ENCODE measurements around the gene RERE.

Gene RERE

GRCh38 chr1:8349473-8349865, 468.0 kb downstream of the RERE start:
- no peak for DNase-seq (ENCODE audit: low read depth in 2 of 2)

- DNase-seq (ENCODE audit: low read depth in 2 of 2): no peak
These were observed 468.5 kb downstream of the RERE start for GRCh38 chr1:8348777-8349472.

- no peak for DNase-seq (ENCODE audit: low read depth in 2 of 2)
These were observed 469.2 kb downstream of the RERE start for GRCh38 chr1:8348047-8348776.

GRCh38 chr1:8347635-8348034, 469.8 kb downstream of the RERE start:
- DNase-seq (ENCODE audit: low read depth in 2 of 2): no peak

- no peak for DNase-seq (ENCODE audit: low read depth in 2 of 2)
These were observed 471.6 kb downstream of the RERE start for GRCh38 chr1:8345621-8346415.

GRCh38 chr1:8344893-8345507, 472.4 kb downstream of the RERE start:
- no peak for DNase-seq (ENCODE audit: low read depth in 2 of 2)

- peak; percentile 73 to 77 for DNase-seq (ENCODE audit: low read depth in 2 of 2)
These were observed 473.9 kb downstream of the RERE start for GRCh38 chr1:8343464-8344001.

- DNase-seq (ENCODE audit: low read depth in 2 of 2): no peak
These were observed 474.4 kb downstream of the RERE start for GRCh38 chr1:8343044-8343443.

GRCh38 chr1:8342325-8342724, 475.1 kb downstream of the RERE start:
- DNase-seq (ENCODE audit: low read depth in 2 of 2): peak in 1 of 2 experiments; percentile 12

- no peak for DNase-seq (ENCODE audit: low read depth in 2 of 2)
These were observed 477.0 kb downstream of the RERE start for GRCh38 chr1:8340448-8340847.

GRCh38 chr1:8339203-8339600, 478.2 kb downstream of the RERE start:
- DNase-seq (ENCODE audit: low read depth in 2 of 2): no peak

GRCh38 chr1:8338526-8339202, 478.8 kb downstream of the RERE start:
- DNase-seq (ENCODE audit: low read depth in 2 of 2): no peak

GRCh38 chr1:8337776-8338525, 479.5 kb downstream of the RERE start:
- DNase-seq (ENCODE audit: low read depth in 2 of 2): no peak

- DNase-seq (ENCODE audit: low read depth in 2 of 2): no peak
These were observed 482.2 kb downstream of the RERE start for GRCh38 chr1:8335246-8335645.

GRCh38 chr1:8334106-8334851, 483.2 kb downstream of the RERE start:
- DNase-seq (ENCODE audit: low read depth in 2 of 2): no peak

- no peak for DNase-seq (ENCODE audit: low read depth in 2 of 2)
These were observed 484.0 kb downstream of the RERE start for GRCh38 chr1:8333246-8333987.

- DNase-seq (ENCODE audit: low read depth in 2 of 2): no peak
These were observed 484.6 kb downstream of the RERE start for GRCh38 chr1:8332806-8333205.

GRCh38 chr1:8330271-8331125, 486.9 kb downstream of the RERE start:
- no peak for DNase-seq (ENCODE audit: low read depth in 2 of 2)
